ENCODE data around the gene UNC45A. TPM values are rescaled to one million over a fixed set of nuclear protein-coding genes. Genes with fewer than 3 reads are reported as not detected.
A peak's percentile ranks its signal among the peaks of the same experiment; 100 is the strongest.

The UNC45A gene
- total RNA-seq, 2 experiments from 2014 or later, result 46.1 to 68.0 TPM

- Histone ChIP-seq H3K4me2 (ENCODE audit: low read length) (peak overlapping the region; percentile 33), H3K4me3 (ENCODE audit: low read depth, low read length, poor library complexity, severe bottlenecking) (no peak overlapping the region), H3K27ac (ENCODE audit: low read depth, low read length, poor library complexity, severe bottlenecking) (peak overlapping the region; percentile 46), H3K9me2 (ENCODE audit: insufficient read depth, low read length) (no peaks in the 10 kb centered on the region), H3K79me2 (ENCODE audit: insufficient read depth, low read depth, low read length) (no peaks in the 10 kb centered on the region), H3K36me3 (ENCODE audit: insufficient read depth, low read length) (no peaks in the 10 kb centered on the region), H3K4me1 (ENCODE audit: insufficient read depth, low read length, poor library complexity, severe bottlenecking) (peaks cover 24% of the 10 kb centered on the region), H4K20me1 (ENCODE audit: insufficient read depth, low read length) (no peaks in the 10 kb centered on the region), H2AFZ (ENCODE audit: low read length) (no peak overlapping the region), H3K9me3 (ENCODE audit: low read length) (no peaks in the 10 kb centered on the region)
- no peak for DNase-seq (ENCODE audit: low spot score)
- TF ChIP-seq CTCF (conservative IDR thresholded peaks at IDR 0.05; ENCODE audit: low read length) (no peak), EZH2phosphoT487 (IDR thresholded peaks at IDR 0.05; ENCODE audit: borderline replicate concordance, low read depth, low read length) (no peak)
- no TSS peak for BruUV-seq (replicated peaks)
- ChIA-PET POLR2A (interaction anchor here (1.0 kb wide), 1 partner anchor 11 kb away, joined by 3 read pairs; the partner anchor contains the start of gene MAN2A2), CTCF (ENCODE audit: unreplicated experiment) (no interaction called here)
- intact Hi-C loops (cut with micrococcal nuclease; ENCODE audit: unreplicated experiment), result no loop called here
Observed at GRCh38 chr15:90914305-90915080, 20.6 kb upstream of the UNC45A start.

DNA sequence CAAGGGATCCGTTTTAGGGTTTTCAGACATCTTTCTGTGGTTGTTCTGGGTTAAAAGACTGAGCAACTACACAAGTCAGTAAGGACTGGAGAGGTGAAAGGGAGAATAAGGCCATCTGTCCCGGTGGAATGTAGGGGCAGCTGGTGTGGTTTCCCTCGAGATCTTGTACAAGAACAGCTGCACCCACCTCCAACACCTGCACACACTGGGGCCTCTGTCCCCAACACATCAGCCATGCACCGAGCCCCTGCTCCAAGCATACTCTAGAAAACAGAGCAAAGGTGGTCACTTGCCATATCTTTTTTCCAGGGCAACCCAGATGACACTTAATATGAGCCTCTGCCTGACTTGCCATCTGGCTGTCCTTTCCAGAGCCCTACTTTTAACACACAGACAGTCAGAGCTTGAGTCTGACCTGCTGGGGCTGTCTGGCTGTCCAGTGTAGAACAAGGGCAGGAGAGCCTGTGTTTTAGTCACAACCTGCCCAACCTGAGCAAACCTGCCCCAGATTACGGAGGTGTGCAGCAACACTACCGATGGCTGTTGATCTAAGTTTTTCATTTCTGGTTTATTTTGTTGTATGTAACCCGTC, 19.8 kb upstream of the UNC45A start:
- H3K27ac ChIP-seq (ENCODE audit: low read depth, low read length, poor library complexity, severe bottlenecking), result peak overlapping the region; percentile 46
- H3K9me3 ChIP-seq (ENCODE audit: low read length), result no peaks in the 10 kb centered on the region
- intact Hi-C loops (cut with micrococcal nuclease; ENCODE audit: unreplicated experiment), result no loop called here
- no peaks in the 10 kb centered on the region for H3K9me2 ChIP-seq (ENCODE audit: insufficient read depth, low read length)
- no peak for TF ChIP-seq EZH2phosphoT487 (IDR thresholded peaks at IDR 0.05; ENCODE audit: borderline replicate concordance, low read depth, low read length)
- no peak for TF ChIP-seq CTCF (conservative IDR thresholded peaks at IDR 0.05; ENCODE audit: low read length)
- H3K4me3 ChIP-seq (ENCODE audit: low read depth, low read length, poor library complexity, severe bottlenecking), result peak overlapping the region; percentile 9
- POLR2A ChIA-PET, result interaction anchor here (0.7 kb wide), 1 partner anchor 572 kb away, joined by 3 read pairs; no protein-coding TSS in a partner anchor
- DNase-seq (ENCODE audit: low spot score), result peak; percentile 73
- 0 out of 2 replicates have a peak overlapping the region, but pooled peaks have one; percentile 5 for H2AFZ ChIP-seq (ENCODE audit: low read length)
- H3K4me1 ChIP-seq (ENCODE audit: insufficient read depth, low read length, poor library complexity, severe bottlenecking), result peaks cover 24% of the 10 kb centered on the region
- H3K79me2 ChIP-seq (ENCODE audit: insufficient read depth, low read depth, low read length), result no peaks in the 10 kb centered on the region
- H4K20me1 ChIP-seq (ENCODE audit: insufficient read depth, low read length), result no peaks in the 10 kb centered on the region
- CTCF ChIA-PET (ENCODE audit: unreplicated experiment), result interaction anchor here (1.0 kb wide), 1 partner anchor 20 kb away, joined by 5 read pairs; the partner anchor contains the start of gene UNC45A
- BruUV-seq (replicated peaks), result no TSS peak
- peak overlapping the region; percentile 33 for H3K4me2 ChIP-seq (ENCODE audit: low read length)
- no peaks in the 10 kb centered on the region for H3K36me3 ChIP-seq (ENCODE audit: insufficient read depth, low read length)
